Astrocyte (in vitro differentiated cells and primary cell): ENCODE measurements around the gene SYTL2. TPM values are rescaled to one million over a fixed set of nuclear protein-coding genes. Genes with fewer than 3 reads are reported as not detected.

ENCODE experiments used
- DNase-seq: peaks from one replicate; pipeline ENCODE4 v3.0.0-alpha.2; 2010; ENCODE audit warnings: low read depth
- FAIRE-seq: peaks from 2 replicates; lab custom pipeline; 2011; peaks lifted over from hg19 to GRCh38; lab: Jason Lieb, UNC
- H2AFZ ChIP-seq: 2 replicates; pipeline ENCODE4 v1.6.0; 2012; ENCODE audit warnings: low read depth, low read length, inconsistent platforms
- H3K27ac ChIP-seq: 2 replicates; pipeline ENCODE4 v1.5.1; 2011; ENCODE audit warnings: low read depth, low read length, inconsistent platforms
- H3K27me3 ChIP-seq: 2 replicates; pipeline ENCODE4 v1.6.0; 2011; ENCODE audit warnings: low read length, inconsistent platforms; ENCODE audit not compliant: insufficient read depth
- H3K36me3 ChIP-seq: 2 replicates; pipeline ENCODE4 v1.5.1; 2011; ENCODE audit warnings: low read length, inconsistent platforms; ENCODE audit not compliant: insufficient read depth
- H3K4me1 ChIP-seq: 2 replicates; pipeline ENCODE4 v1.5.1; 2011; ENCODE audit warnings: low read length, inconsistent platforms; ENCODE audit not compliant: insufficient read depth
- H3K4me2 ChIP-seq: 2 replicates; pipeline ENCODE4 v1.6.0; 2012; ENCODE audit warnings: low read length, inconsistent platforms
- H3K4me3 ChIP-seq: 2 replicates; pipeline ENCODE4 v1.5.1; 2011; ENCODE audit warnings: low read depth, mild to moderate bottlenecking, low read length, inconsistent platforms; ENCODE audit not compliant: insufficient read depth
- H3K79me2 ChIP-seq: 2 replicates; pipeline ENCODE4 v1.6.0; 2012; ENCODE audit warnings: mild to moderate bottlenecking, low read length, inconsistent platforms; ENCODE audit not compliant: insufficient read depth
- H3K9ac ChIP-seq: 2 replicates; pipeline ENCODE4 v1.6.0; 2012; ENCODE audit warnings: mild to moderate bottlenecking, low read length, inconsistent platforms
- H3K9me3 ChIP-seq: 2 replicates; pipeline ENCODE4 v1.5.1; 2012; ENCODE audit warnings: low read depth, mild to moderate bottlenecking, low read length, inconsistent platforms; ENCODE audit not compliant: insufficient read depth
- H4K20me1 ChIP-seq: 2 replicates; pipeline ENCODE4 v1.6.0; 2012; ENCODE audit warnings: low read length, inconsistent platforms; ENCODE audit not compliant: insufficient read depth
- H3K27ac Mint-ChIP-seq: one replicate; pipeline ENCODE4 v1.8.0; 2021; ENCODE audit warnings: mild to moderate bottlenecking, mixed read lengths; ENCODE audit not compliant: unreplicated experiment
- H3K27me3 Mint-ChIP-seq: one replicate; pipeline ENCODE4 v1.8.0; 2021; ENCODE audit warnings: low read depth, mixed read lengths; ENCODE audit not compliant: unreplicated experiment
- H3K36me3 Mint-ChIP-seq: one replicate; pipeline ENCODE4 v1.8.0; 2021; ENCODE audit warnings: low read depth, mixed read lengths; ENCODE audit not compliant: unreplicated experiment
- H3K4me1 Mint-ChIP-seq: one replicate; pipeline ENCODE4 v1.8.0; 2021; ENCODE audit warnings: low read depth, mixed read lengths; ENCODE audit not compliant: unreplicated experiment
- H3K4me3 Mint-ChIP-seq: one replicate; pipeline ENCODE4 v1.8.0; 2021; ENCODE audit warnings: mild to moderate bottlenecking, moderate library complexity, mixed read lengths; ENCODE audit not compliant: unreplicated experiment
- H3K9me3 Mint-ChIP-seq: one replicate; pipeline ENCODE4 v1.8.0; 2021; ENCODE audit warnings: mild to moderate bottlenecking, mixed read lengths; ENCODE audit not compliant: unreplicated experiment
- EZH2 ChIP-seq: IDR thresholded peaks from 2 replicates; pipeline ENCODE4 v1.6.1; 2012; ENCODE audit warnings: mild to moderate bottlenecking, low read length, inconsistent platforms; ENCODE audit not compliant: insufficient read depth
- total RNA-seq: library from RNA; stranded (reverse); gene quantifications from 2 replicates; pipeline ENCODE4 v1.2.1, GENCODE V29; 2021
- TF ChIP-seq, protein P1 (sequence below): IDR thresholded peaks from 2 replicates; pipeline ENCODE4 v1.5.1; 2011; ENCODE audit warnings: low read depth, mild to moderate bottlenecking, inconsistent platforms, low read length, moderate library complexity; ENCODE audit not compliant: insufficient read depth

The SYTL2 gene
- total RNA-seq, 1 donor from 2014 or later: 36.9 TPM

DNA sequence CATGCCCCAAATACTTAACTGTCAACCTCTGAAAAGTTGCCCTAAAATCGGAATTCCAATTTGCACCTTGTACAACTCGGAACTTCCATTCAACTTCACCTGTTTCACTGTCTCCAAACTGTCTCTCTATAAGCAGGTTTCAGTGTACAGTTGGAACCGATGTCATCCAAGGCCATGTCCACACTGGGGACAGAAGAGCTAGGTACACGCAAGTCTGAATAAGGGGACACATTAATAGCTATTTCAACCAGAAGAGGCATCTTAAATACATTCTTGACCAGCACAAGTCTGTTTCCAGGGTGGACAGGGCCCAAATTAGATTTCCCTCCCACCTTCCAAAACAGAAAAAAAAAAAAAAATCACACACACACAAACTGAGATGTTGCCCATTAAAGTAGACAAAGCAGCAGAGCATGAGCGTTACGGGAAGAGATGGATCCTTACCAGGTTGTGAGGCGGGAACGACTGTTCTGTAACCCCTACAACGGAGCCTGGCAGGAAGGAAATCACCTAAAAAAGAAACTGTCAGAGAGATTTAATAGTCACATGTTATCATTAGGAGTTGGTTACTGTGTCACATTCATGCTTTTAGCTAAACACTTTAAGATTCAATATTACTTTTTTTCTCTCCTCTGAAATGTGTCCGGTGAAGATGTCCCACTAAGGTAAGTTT, 147.7 kb downstream of the SYTL2 start:
- Histone ChIP-seq H3K4me3 (peak overlapping the region; percentile 95), H3K9me3 (no peaks in the 10 kb centered on the region), H2AFZ (no peak overlapping the region), H3K9ac (peak overlapping the region; percentile 97), H3K27me3 (no peaks in the 10 kb centered on the region), H3K4me1 (peaks cover 20% of the 10 kb centered on the region), H3K27ac (peak overlapping the region; percentile 98), H3K79me2 (peaks cover 67% of the 10 kb centered on the region), H3K36me3 (peaks cover 14% of the 10 kb centered on the region), H3K4me2 (peak overlapping the region; percentile 98), H4K20me1 (peaks cover 58% of the 10 kb centered on the region)
- no peak for TF ChIP-seq EZH2
- TF ChIP-seq, protein P1, sequence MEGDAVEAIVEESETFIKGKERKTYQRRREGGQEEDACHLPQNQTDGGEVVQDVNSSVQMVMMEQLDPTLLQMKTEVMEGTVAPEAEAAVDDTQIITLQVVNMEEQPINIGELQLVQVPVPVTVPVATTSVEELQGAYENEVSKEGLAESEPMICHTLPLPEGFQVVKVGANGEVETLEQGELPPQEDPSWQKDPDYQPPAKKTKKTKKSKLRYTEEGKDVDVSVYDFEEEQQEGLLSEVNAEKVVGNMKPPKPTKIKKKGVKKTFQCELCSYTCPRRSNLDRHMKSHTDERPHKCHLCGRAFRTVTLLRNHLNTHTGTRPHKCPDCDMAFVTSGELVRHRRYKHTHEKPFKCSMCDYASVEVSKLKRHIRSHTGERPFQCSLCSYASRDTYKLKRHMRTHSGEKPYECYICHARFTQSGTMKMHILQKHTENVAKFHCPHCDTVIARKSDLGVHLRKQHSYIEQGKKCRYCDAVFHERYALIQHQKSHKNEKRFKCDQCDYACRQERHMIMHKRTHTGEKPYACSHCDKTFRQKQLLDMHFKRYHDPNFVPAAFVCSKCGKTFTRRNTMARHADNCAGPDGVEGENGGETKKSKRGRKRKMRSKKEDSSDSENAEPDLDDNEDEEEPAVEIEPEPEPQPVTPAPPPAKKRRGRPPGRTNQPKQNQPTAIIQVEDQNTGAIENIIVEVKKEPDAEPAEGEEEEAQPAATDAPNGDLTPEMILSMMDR: no peak
- FAIRE-seq: no peak
- Mint-ChIP-seq H3K9me3 (no peaks in the 10 kb centered on the region), H3K4me3 (peak overlapping the region; percentile 99), H3K27me3 (no peaks in the 10 kb centered on the region), H3K36me3 (peaks cover 8% of the 10 kb centered on the region), H3K27ac (peak overlapping the region; percentile 97), H3K4me1 (peaks cover 24% of the 10 kb centered on the region)
- DNase-seq: no peak

DNA sequence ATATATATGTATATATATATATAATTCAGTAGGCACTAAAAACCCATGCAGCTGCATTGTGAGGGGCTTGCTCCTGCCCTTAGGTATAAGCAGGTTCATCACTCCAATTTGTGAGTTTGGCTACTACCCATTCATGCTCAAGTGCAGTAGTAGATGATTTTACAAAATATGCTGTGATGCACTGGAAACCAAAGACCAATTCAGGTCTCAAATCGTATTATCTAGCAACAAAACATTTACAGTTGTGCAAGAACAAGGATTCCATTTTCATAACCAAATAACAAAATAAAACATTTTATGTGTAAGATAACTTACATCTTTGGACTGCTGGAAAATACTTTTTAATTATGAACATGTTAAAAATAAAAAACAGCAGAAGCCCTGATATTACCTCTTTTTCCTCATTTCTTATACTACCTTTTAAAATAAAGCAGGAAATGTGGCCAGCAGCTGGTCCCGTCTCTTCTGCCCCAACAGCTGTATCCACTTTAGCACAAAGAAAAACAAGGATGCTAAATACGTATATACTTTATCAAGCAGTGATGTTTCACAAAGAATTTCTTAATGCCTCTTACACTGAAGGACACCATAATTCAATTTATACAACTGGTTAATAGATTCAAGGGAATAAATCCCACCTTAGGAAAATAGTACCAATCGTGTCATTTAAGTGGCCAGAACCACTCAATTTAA, 148.8 kb downstream of the SYTL2 start:
- Mint-ChIP-seq H3K4me1 (peaks cover 25% of the 10 kb centered on the region), H3K27me3 (no peaks in the 10 kb centered on the region), H3K36me3 (peaks cover 8% of the 10 kb centered on the region), H3K27ac (no peak overlapping the region), H3K9me3 (no peaks in the 10 kb centered on the region), H3K4me3 (peak overlapping the region; percentile 99)
- DNase-seq (no peak), FAIRE-seq (no peak)
- Histone ChIP-seq H3K36me3 (peaks cover 22% of the 10 kb centered on the region), H3K4me3 (peak overlapping the region; percentile 95), H3K9me3 (no peaks in the 10 kb centered on the region), H3K4me2 (peak overlapping the region; percentile 98), H3K27me3 (no peaks in the 10 kb centered on the region), H3K79me2 (peaks cover 78% of the 10 kb centered on the region), H3K27ac (no peak overlapping the region), H4K20me1 (peaks cover 62% of the 10 kb centered on the region), H3K4me1 (peaks cover 20% of the 10 kb centered on the region), H3K9ac (peak overlapping the region; percentile 97), H2AFZ (no peak overlapping the region)
- TF ChIP-seq, protein P1: no peak
- no peak for TF ChIP-seq EZH2

DNA sequence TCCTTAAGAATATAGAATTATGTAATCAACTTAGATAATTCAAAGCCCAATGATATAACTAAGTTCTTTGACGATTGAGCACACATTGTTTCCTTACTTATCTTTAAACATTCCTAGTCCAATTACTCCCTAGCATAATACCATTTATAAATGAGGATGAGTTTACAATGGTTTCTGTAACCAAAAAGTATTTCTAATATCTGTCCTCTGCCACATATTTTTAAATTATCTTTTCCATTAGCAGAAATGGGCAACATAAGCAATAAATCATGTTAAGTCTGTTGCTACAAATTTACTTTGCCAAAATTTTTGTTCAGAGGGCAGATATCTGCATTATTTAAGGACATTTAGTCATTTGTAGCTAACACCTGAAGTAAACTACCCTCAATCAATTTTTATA, 152.8 kb downstream of the SYTL2 start:
- Mint-ChIP-seq H3K27me3 (no peaks in the 10 kb centered on the region), H3K36me3 (peaks cover 10% of the 10 kb centered on the region), H3K27ac (no peak overlapping the region), H3K9me3 (no peaks in the 10 kb centered on the region), H3K4me3 (no peak overlapping the region), H3K4me1 (peaks cover 25% of the 10 kb centered on the region)
- peaks cover 13% of the 10 kb centered on the region for H3K4me1 ChIP-seq
- H3K27me3 ChIP-seq: no peaks in the 10 kb centered on the region
- FAIRE-seq (no peak), DNase-seq (no peak)
- no peak overlapping the region for H3K9ac ChIP-seq
- H3K36me3 ChIP-seq: peaks cover 48% of the 10 kb centered on the region
- no peak overlapping the region for H3K4me3 ChIP-seq
- no peak overlapping the region for H3K4me2 ChIP-seq
- TF ChIP-seq EZH2: no peak
- TF ChIP-seq, protein P1: no peak
- no peak overlapping the region for H2AFZ ChIP-seq
- no peak overlapping the region for H3K27ac ChIP-seq
- peaks cover 60% of the 10 kb centered on the region for H4K20me1 ChIP-seq
- H3K9me3 ChIP-seq: no peaks in the 10 kb centered on the region
- H3K79me2 ChIP-seq: peaks cover 73% of the 10 kb centered on the region
